Spleen (tissue), 11 donors: Measurements from ENCODE around the gene KCNQ1. TPM values are rescaled to one million over a fixed set of nuclear protein-coding genes. Genes with fewer than 3 reads are reported as not detected.
A peak's percentile ranks its signal among the peaks of the same experiment; 100 is the strongest.

Source experiments
- DNase-seq: peaks from one replicate; pipeline ENCODE4 v3.0.0-alpha.2; 2020
- H3K27ac ChIP-seq, 8 donors: fragments of 200-600 bp; sonication (generic) in 7 of 8; 1 replicate in 4 of 8; 2 replicates in 4 of 8; pipeline versions ENCODE4 v1.5.0 to v1.8.0; 2016 to 2021; ENCODE audit warnings: inconsistent platforms in 4 of 8, mild to moderate bottlenecking in 4 of 8, moderate library complexity in 1 of 8
- H3K27me3 ChIP-seq, 7 donors: fragments of 200-600 bp; sonication (generic) in 6 of 7; replicated peaks in 1 of 7; 1 replicate in 4 of 7; 2 replicates in 3 of 7; pipeline versions ENCODE4 v1.5.0 to v1.8.0; 2016 to 2021; ENCODE audit warnings: inconsistent platforms in 3 of 7, mild to moderate bottlenecking in 1 of 7
- H3K36me3 ChIP-seq, 6 donors: fragments of 200-600 bp; sonication (generic) in 5 of 6; 1 replicate in 4 of 6; 2 replicates in 2 of 6; pipeline versions ENCODE4 v1.5.0 to v1.8.0; 2016 to 2021; ENCODE audit warnings: inconsistent platforms in 2 of 6
- H3K4me1 ChIP-seq, 6 donors: fragments of 200-600 bp; sonication (generic) in 5 of 6; 1 replicate in 3 of 6; 2 replicates in 3 of 6; pipeline versions ENCODE4 v1.5.0 to v1.8.0; 2016 to 2021; ENCODE audit warnings: inconsistent platforms in 3 of 6
- H3K4me3 ChIP-seq, 8 donors: fragments of 200-600 bp; sonication (generic) in 7 of 8; 1 replicate in 4 of 8; 2 replicates in 4 of 8; pipeline versions ENCODE4 v1.5.0 to v1.8.0; 2016 to 2021; ENCODE audit warnings: inconsistent platforms in 4 of 8, mild to moderate bottlenecking in 4 of 8, moderate library complexity in 2 of 8
- H3K9me3 ChIP-seq, 8 donors: fragments of 200-600 bp; sonication (generic) in 7 of 8; 1 replicate in 4 of 8; 2 replicates in 4 of 8; pipeline versions ENCODE4 v1.5.0 to v1.8.0; 2016 to 2021; ENCODE audit warnings: inconsistent platforms in 4 of 8
- CTCF ChIP-seq, 11 experiments: fragments of 200-600 bp in 7 of 11; fragments of 450-650 bp in 4 of 11; sonication (generic) in 4 of 11; IDR thresholded peaks in 8 of 11; conservative IDR thresholded peaks in 3 of 11; 1 replicate in 7 of 11; 2 replicates in 4 of 11; pipeline versions ENCODE4 v1.4.0 to v1.8.0; 2016 to 2021; ENCODE audit warnings: antibody characterized with exemption in 11 of 11, inconsistent platforms in 4 of 11, mild to moderate bottlenecking in 1 of 11
- POLR2A ChIP-seq, 3 donors: fragments of 450-650 bp; IDR thresholded peaks; one replicate each; pipeline ENCODE4 v1.5.1; 2017; ENCODE audit warnings: antibody characterized with exemption in 3 of 3, mild to moderate bottlenecking in 1 of 3
- POLR2AphosphoS5 ChIP-seq, 3 donors: sonication (generic); formaldehyde crosslinking; IDR thresholded peaks; one replicate each; pipeline ENCODE4 v1.5.1; 2017; ENCODE audit warnings: antibody characterized with exemption in 3 of 3
- WGBS, 5 donors: extraction: QIAGEN DNeasy Blood & Tissue Kit in 3 of 5; methylation state at CpG; one replicate each; pipeline versions ENCODE4 v1.1.5 to v1.1.7; 2013 to 2018; 5-methylcytosine and 5-hydroxymethylcytosine counted together
- intact Hi-C: fragments of 100-400 bp; cut with DNase I; formaldehyde crosslinking; loops from one replicate; pipeline ENCODE4 v1.15.0; 2023; ENCODE audit warnings: low total_unique reads
- polyA plus RNA-seq, 3 donors: library from polyadenylated mRNA; stranded (reverse); fragments of 200-250 nt; gene quantifications; one replicate each; pipeline ENCODE4 v1.2.1, GENCODE V29; 2013
- total RNA-seq, 7 donors: library from RNA; depleted of rRNA in 3 of 7; stranded (reverse); fragments of >200 nt in 3 of 7; fragmentation: NEBNext Ultra II Directional in 4 of 7; extraction: Animal tissue kit (Norgen Biotek cat#: 25700) in 4 of 7; gene quantifications; one replicate each; pipeline versions ENCODE4 v1.1.0 to v1.2.1, GENCODE V29; 2016 to 2021
- donor health status: healthy with polysubstance abuse.
- donor health status: DM: no; HTN: no; CAD: no; lungs with moderate emphysema.
- donor health status: DM: no; HTN: no; CAD: no.
- donor health status: Bipolar disorder and iron deficiency.
- donor health status: healthy.
- donor health status: DM: no; HTN: no; CAD: no.
- donor health status: DM: yes; HTN: yes; CAD: no.

Gene KCNQ1
- total and polyA plus RNA-seq, 10 donors = 3.3 to 21.6 (median 13.5) TPM

GRCh38 chr11:2537896-2538724 lies 93.3 kb downstream of the KCNQ1 start:
- intact Hi-C loops = no loop called here
- TF ChIP-seq POLR2AphosphoS5 (IDR thresholded peaks at IDR 0.05) = no peak
- TF ChIP-seq CTCF (IDR thresholded peaks at IDR 0.05 in 8 of 11, conservative IDR thresholded peaks at IDR 0.05 in 3 of 11) = no peak
- TF ChIP-seq POLR2A (IDR thresholded peaks at IDR 0.05) = no peak
- WGBS, 5 donors = 79 to 92% (median 86%) methylated on average over 24 to 27 of the region's 27 CpGs
- Histone ChIP-seq H3K27ac (no peak overlapping the region), H3K36me3 (no peaks in the 10 kb centered on the region), H3K4me3 (no peak overlapping the region), H3K9me3 (no peaks in the 10 kb centered on the region), H3K27me3 (no peaks in the 10 kb centered on the region), H3K4me1 (peaks cover 6 to 16% (median 11%) of the 10 kb centered on the region in 6 donors)
- DNase-seq = peak; percentile 61

- DNase-seq = peak; percentile 48
- Histone ChIP-seq H3K36me3 (no peaks in the 10 kb centered on the region), H3K27me3 (no peaks in the 10 kb centered on the region), H3K4me1 (peaks cover 0 to 7% (median 3%) of the 10 kb centered on the region in 6 donors), H3K27ac (no peak overlapping the region), H3K4me3 (no peak overlapping the region), H3K9me3 (no peaks in the 10 kb centered on the region)
- WGBS, 5 donors = 92 to 94% (median 94%) methylated on average over 12 of the region's 12 CpGs
- TF ChIP-seq POLR2AphosphoS5 (IDR thresholded peaks at IDR 0.05) = no peak
- TF ChIP-seq CTCF (IDR thresholded peaks at IDR 0.05 in 8 of 11, conservative IDR thresholded peaks at IDR 0.05 in 3 of 11) = no peak
- no peak for TF ChIP-seq POLR2A (IDR thresholded peaks at IDR 0.05)
- intact Hi-C loops = no loop called here
Measured at GRCh38 chr11:2538951-2539350, 94.1 kb downstream of the KCNQ1 start.

GRCh38 chr11:2539371-2540222 lies 94.8 kb downstream of the KCNQ1 start:
- H3K4me1 ChIP-seq = peaks cover 0 to under 1% (median 0%) of the 10 kb centered on the region in 6 donors
- no peaks in the 10 kb centered on the region for H3K9me3 ChIP-seq
- 82 to 94% (median 88%) methylated on average over 24 to 34 of the region's 34 CpGs for WGBS, 5 donors
- H3K36me3 ChIP-seq = no peaks in the 10 kb centered on the region
- intact Hi-C loops = no loop called here
- TF ChIP-seq POLR2A (IDR thresholded peaks at IDR 0.05) (no peak), CTCF (IDR thresholded peaks at IDR 0.05 in 8 of 11, conservative IDR thresholded peaks at IDR 0.05 in 3 of 11) (no peak), POLR2AphosphoS5 (IDR thresholded peaks at IDR 0.05) (no peak)
- H3K4me3 ChIP-seq = no peak overlapping the region
- DNase-seq = peak; percentile 64
- H3K27ac ChIP-seq = no peak overlapping the region
- H3K27me3 ChIP-seq = no peaks in the 10 kb centered on the region
